Measurements from ENCODE around the gene GPATCH8. TPM values are rescaled to one million over a fixed set of nuclear protein-coding genes. Genes with fewer than 3 reads are reported as not detected.
"Not testable (repeated sequence)": the region's sequence is repeated elsewhere in the genome, so short reads cannot be mapped to it uniquely, and the experiment has no call there.

GPATCH8 gene
- polyA plus RNA-seq, 3 donors = 37.9 to 62.8 (median 59.8) TPM

- DNase-seq = no peak
Measured at GRCh38 chr17:44400226-44400847, 102.9 kb downstream of the GPATCH8 start.

- no peak for DNase-seq
Measured at GRCh38 chr17:44398692-44399691, 104.2 kb downstream of the GPATCH8 start.

- no peak for DNase-seq
Measured at GRCh38 chr17:44397479-44398440, 105.4 kb downstream of the GPATCH8 start.

- no peak for DNase-seq
Measured at GRCh38 chr17:44396946-44397345, 106.3 kb downstream of the GPATCH8 start.

- DNase-seq = no peak
Measured at GRCh38 chr17:44394833-44395232, 108.4 kb downstream of the GPATCH8 start.

- not testable (repeated sequence) for DNase-seq
Measured at GRCh38 chr17:44394112-44394511, 109.1 kb downstream of the GPATCH8 start.

GRCh38 chr17:44390250-44390870 is 112.8 kb downstream of the GPATCH8 start:
- no peak for DNase-seq

- no peak for DNase-seq
Measured at GRCh38 chr17:44389723-44390202, 113.4 kb downstream of the GPATCH8 start.

GRCh38 chr17:44389281-44389680 is 113.9 kb downstream of the GPATCH8 start, which contains the start of gene ITGA2B:
Gene ITGA2B, minus strand, starts transcription at chr17:44389649. Its CDS starts 176 bp downstream, at chr17:44389473.
- DNase-seq = no peak

GRCh38 chr17:44387804-44388203 is 115.4 kb downstream of the GPATCH8 start:
- DNase-seq = no peak

- DNase-seq = no peak
Measured at GRCh38 chr17:44386182-44386525, 117.1 kb downstream of the GPATCH8 start.

GRCh38 chr17:44385287-44386181 is 117.7 kb downstream of the GPATCH8 start:
- peak; percentile 78 for DNase-seq

- no peak for DNase-seq
Measured at GRCh38 chr17:44384823-44385286, 118.4 kb downstream of the GPATCH8 start.

GRCh38 chr17:44384281-44384822 is 118.9 kb downstream of the GPATCH8 start:
- no peak for DNase-seq

GRCh38 chr17:44383861-44384260 is 119.3 kb downstream of the GPATCH8 start:
- DNase-seq = no peak

- DNase-seq = no peak
Measured at GRCh38 chr17:44383363-44383762, 119.8 kb downstream of the GPATCH8 start.

- DNase-seq = no peak
Measured at GRCh38 chr17:44382917-44383316, 120.3 kb downstream of the GPATCH8 start.

GRCh38 chr17:44381810-44382305 is 121.3 kb downstream of the GPATCH8 start:
- DNase-seq = no peak

- no peak for DNase-seq
Measured at GRCh38 chr17:44380767-44381166, 122.4 kb downstream of the GPATCH8 start.
